Esophagus squamous epithelium (tissue), 5 donors: ENCODE data around the gene RNF113B. TPM values are rescaled to one million over a fixed set of nuclear protein-coding genes. Genes with fewer than 3 reads are reported as not detected.

Experiments
- DNase-seq: peaks from one replicate; lab custom pipeline; 2025; lab: John Stamatoyannopoulos, UW
- H3K27ac ChIP-seq, 4 donors: fragments of 200-600 bp; sonication (generic); one replicate each; pipeline ENCODE4 v1.5.1; 2016 to 2019; ENCODE audit warnings: mild to moderate bottlenecking in 1 of 4
- H3K27me3 ChIP-seq, 4 donors: fragments of 200-600 bp; sonication (generic); 1 replicate in 3 of 4; 2 replicates in 1 of 4; pipeline versions ENCODE4 v1.5.1 to v1.6.0; 2017 to 2021; ENCODE audit warnings: antibody characterized with exemption in 1 of 4
- H3K36me3 ChIP-seq, 3 donors: fragments of 200-600 bp; sonication (generic); one replicate each; pipeline ENCODE4 v1.5.1; 2016 to 2019
- H3K4me1 ChIP-seq, 3 donors: fragments of 200-600 bp; sonication (generic); one replicate each; pipeline ENCODE4 v1.5.1; 2017 to 2019
- H3K4me3 ChIP-seq, 4 donors: fragments of 200-600 bp; sonication (generic); 1 replicate in 3 of 4; 2 replicates in 1 of 4; pipeline ENCODE4 v1.5.1; 2016 to 2019; ENCODE audit warnings: mild to moderate bottlenecking in 2 of 4, moderate library complexity in 1 of 4
- H3K9me3 ChIP-seq, 3 donors: fragments of 200-600 bp; sonication (generic); one replicate each; pipeline ENCODE4 v1.5.1; 2016 to 2019
- CTCF ChIP-seq, 6 experiments: fragments of 450-650 bp in 4 of 6; fragments of 200-600 bp in 2 of 6; sonication (generic) in 2 of 6; IDR thresholded peaks; one replicate each; pipeline ENCODE4 v1.5.1; 2016 to 2019; ENCODE audit warnings: antibody characterized with exemption in 6 of 6, mild to moderate bottlenecking in 4 of 6, moderate library complexity in 4 of 6
- POLR2A ChIP-seq, 4 donors: fragments of 450-650 bp; IDR thresholded peaks; one replicate each; pipeline ENCODE4 v1.6.1; 2017; ENCODE audit warnings: antibody characterized with exemption in 4 of 4, mild to moderate bottlenecking in 4 of 4, moderate library complexity in 3 of 4
- WGBS, 2 donors: methylation state at CpG; one replicate each; pipeline ENCODE4 v1.1.5; 2018; 5-methylcytosine and 5-hydroxymethylcytosine counted together
- intact Hi-C: fragments of 100-400 bp; cut with DNase I; formaldehyde crosslinking; loops from one replicate; pipeline ENCODE4 v1.15.0; 2022
- total RNA-seq, 4 donors: library from RNA; depleted of rRNA; stranded (reverse); fragments of >200 nt; gene quantifications; one replicate each; pipeline ENCODE4 v1.1.0, GENCODE V29; 2016
- donor health status: DM: yes; HTN: yes; CAD: no.

The RNF113B gene
- total RNA-seq, 4 donors from 2014 or later, result not detected

GRCh38 chr13:98180092-98180491 lies 3.0 kb upstream of the RNF113B start:
- no peaks in the 10 kb centered on the region for H3K36me3 ChIP-seq
- 47 to 67% methylated on average over 3 of the region's 3 CpGs for WGBS, 2 donors
- H3K27ac ChIP-seq, result no peak overlapping the region
- no peak for DNase-seq
- H3K9me3 ChIP-seq, result no peaks in the 10 kb centered on the region
- no peaks in the 10 kb centered on the region for H3K27me3 ChIP-seq
- H3K4me3 ChIP-seq, result no peak overlapping the region
- TF ChIP-seq POLR2A (IDR thresholded peaks at IDR 0.05), result no peak
- TF ChIP-seq CTCF (IDR thresholded peaks at IDR 0.05), result no peak
- intact Hi-C loops, result no loop called here
- peaks cover 0 to 2% (median 0%) of the 10 kb centered on the region in 3 donors for H3K4me1 ChIP-seq

- no peak overlapping the region for H3K27ac ChIP-seq
- WGBS, 2 donors, result 46 to 68% methylated on average over 3 of the region's 3 CpGs
- peaks cover 12 to 42% (median 21%) of the 10 kb centered on the region in 3 donors for H3K4me1 ChIP-seq
- no peaks in the 10 kb centered on the region for H3K36me3 ChIP-seq
- no peaks in the 10 kb centered on the region for H3K9me3 ChIP-seq
- no peak for DNase-seq
- no peak overlapping the region for H3K4me3 ChIP-seq
- no peak for TF ChIP-seq POLR2A (IDR thresholded peaks at IDR 0.05)
- TF ChIP-seq CTCF (IDR thresholded peaks at IDR 0.05), result no peak
- H3K27me3 ChIP-seq, result no peaks in the 10 kb centered on the region
- intact Hi-C loops, result no loop called here
Measured at GRCh38 chr13:98175823-98176222, 1.2 kb downstream of the RNF113B start.

GRCh38 chr13:98175043-98175442 lies 2.0 kb downstream of the RNF113B start:
- Histone ChIP-seq H3K4me3 (no peak overlapping the region), H3K9me3 (no peaks in the 10 kb centered on the region), H3K27ac (peak overlapping the region in 1 of 4 donors; percentile 11), H3K4me1 (peaks cover 12 to 42% (median 21%) of the 10 kb centered on the region in 3 donors), H3K36me3 (no peaks in the 10 kb centered on the region), H3K27me3 (no peaks in the 10 kb centered on the region)
- TF ChIP-seq POLR2A (IDR thresholded peaks at IDR 0.05), result no peak
- 47 to 58% methylated on average over 3 of the region's 3 CpGs for WGBS, 2 donors
- DNase-seq, result no peak
- intact Hi-C loops, result no loop called here

GRCh38 chr13:98174307-98174706 lies 2.8 kb downstream of the RNF113B start:
- intact Hi-C loops, result no loop called here
- H3K36me3 ChIP-seq, result no peaks in the 10 kb centered on the region
- DNase-seq, result no peak
- 52 to 56% methylated on average over 7 of the region's 7 CpGs for WGBS, 2 donors
- H3K4me3 ChIP-seq, result no peak overlapping the region
- H3K9me3 ChIP-seq, result no peaks in the 10 kb centered on the region
- no peaks in the 10 kb centered on the region for H3K27me3 ChIP-seq
- H3K27ac ChIP-seq, result peak overlapping the region in 2 of 4 donors; percentile 11 to 54
- H3K4me1 ChIP-seq, result peaks cover 12 to 42% (median 21%) of the 10 kb centered on the region in 3 donors
- TF ChIP-seq CTCF (IDR thresholded peaks at IDR 0.05), result no peak
- TF ChIP-seq POLR2A (IDR thresholded peaks at IDR 0.05), result no peak

- intact Hi-C loops, result no loop called here
- peaks cover 12 to 42% (median 21%) of the 10 kb centered on the region in 3 donors for H3K4me1 ChIP-seq
- no peak for DNase-seq
- no peak for TF ChIP-seq CTCF (IDR thresholded peaks at IDR 0.05)
- TF ChIP-seq POLR2A (IDR thresholded peaks at IDR 0.05), result no peak
- peak overlapping the region in 3 of 4 donors; percentile 27 to 73 (median 54) for H3K27ac ChIP-seq
- no peaks in the 10 kb centered on the region for H3K36me3 ChIP-seq
- H3K27me3 ChIP-seq, result no peaks in the 10 kb centered on the region
- no peaks in the 10 kb centered on the region for H3K9me3 ChIP-seq
- no peak overlapping the region for H3K4me3 ChIP-seq
- 52 to 54% methylated on average over 9 of the region's 9 CpGs for whole genome bisulfite sequencing, 2 donors
Measured at GRCh38 chr13:98173431-98174152, 3.5 kb downstream of the RNF113B start.
